Immature natural killer cell (primary cell): ENCODE results near the gene PLEKHH1. TPM values are rescaled to one million over a fixed set of nuclear protein-coding genes. Genes with fewer than 3 reads are reported as not detected.

Experiments
- DNase-seq, 3 donors: peaks; one replicate each; pipeline ENCODE4 v3.0.0; 2022; ENCODE audit warnings: mixed read lengths in 1 of 3
- H3K27ac Mint-ChIP-seq, 6 donors: one replicate each; pipeline ENCODE4 v1.8.0; 2020; ENCODE audit warnings: mixed read lengths in 6 of 6, mild to moderate bottlenecking in 5 of 6, inconsistent platforms in 4 of 6, moderate library complexity in 3 of 6
- H3K27me3 Mint-ChIP-seq, 3 donors: one replicate each; pipeline ENCODE4 v1.8.0; 2020 to 2021; ENCODE audit warnings: low read depth in 3 of 3, mild to moderate bottlenecking in 3 of 3, mixed read lengths in 3 of 3, moderate library complexity in 3 of 3, inconsistent platforms in 1 of 3
- H3K36me3 Mint-ChIP-seq, 3 donors: one replicate each; pipeline ENCODE4 v1.8.0; 2020; ENCODE audit warnings: mixed read lengths in 3 of 3, inconsistent platforms in 2 of 3, mild to moderate bottlenecking in 2 of 3
- H3K4me1 Mint-ChIP-seq, 2 donors: one replicate each; pipeline ENCODE4 v1.8.0; 2020; ENCODE audit warnings: inconsistent platforms in 2 of 2, mild to moderate bottlenecking in 2 of 2, mixed read lengths in 2 of 2, moderate library complexity in 1 of 2
- H3K4me3 Mint-ChIP-seq, 5 donors: one replicate each; pipeline ENCODE4 v1.8.0; 2020; ENCODE audit warnings: mild to moderate bottlenecking in 5 of 5, mixed read lengths in 5 of 5, inconsistent platforms in 3 of 5, moderate library complexity in 3 of 5
- H3K9me3 Mint-ChIP-seq, 6 donors: one replicate each; pipeline ENCODE4 v1.8.0; 2020; ENCODE audit warnings: mild to moderate bottlenecking in 6 of 6, mixed read lengths in 6 of 6, inconsistent platforms in 4 of 6, moderate library complexity in 3 of 6
- polyA plus RNA-seq, 3 donors: library from polyadenylated mRNA; unstranded; fragments of 300-500 nt; fragmentation: Illumina TruSeq; gene quantifications; one replicate each; pipeline ENCODE4 v1.2.3, GENCODE V29; 2021

Gene PLEKHH1
- polyA plus RNA-seq, 3 donors from 2014 or later, result 0.22 TPM; not detected in 2

GRCh38 chr14:67551123-67551522, 18.0 kb downstream of the PLEKHH1 start:
- DNase-seq, result no peak
- Mint-ChIP-seq H3K9me3 (no peaks in the 10 kb centered on the region), H3K36me3 (no peaks in the 10 kb centered on the region), H3K4me1 (no peaks in the 10 kb centered on the region), H3K4me3 (no peak overlapping the region), H3K27me3 (peaks cover under 1 to 7% (median 4%) of the 10 kb centered on the region in 3 donors), H3K27ac (no peak overlapping the region)

GRCh38 chr14:67551940-67552339, 18.9 kb downstream of the PLEKHH1 start:
- H3K9me3 Mint-ChIP-seq, result no peaks in the 10 kb centered on the region
- H3K4me1 Mint-ChIP-seq, result no peaks in the 10 kb centered on the region
- H3K27me3 Mint-ChIP-seq, result peaks cover 0 to 10% (median 4%) of the 10 kb centered on the region in 3 donors
- H3K27ac Mint-ChIP-seq, result no peak overlapping the region
- H3K36me3 Mint-ChIP-seq, result no peaks in the 10 kb centered on the region
- no peak overlapping the region for H3K4me3 Mint-ChIP-seq
- DNase-seq, result no peak

DNA sequence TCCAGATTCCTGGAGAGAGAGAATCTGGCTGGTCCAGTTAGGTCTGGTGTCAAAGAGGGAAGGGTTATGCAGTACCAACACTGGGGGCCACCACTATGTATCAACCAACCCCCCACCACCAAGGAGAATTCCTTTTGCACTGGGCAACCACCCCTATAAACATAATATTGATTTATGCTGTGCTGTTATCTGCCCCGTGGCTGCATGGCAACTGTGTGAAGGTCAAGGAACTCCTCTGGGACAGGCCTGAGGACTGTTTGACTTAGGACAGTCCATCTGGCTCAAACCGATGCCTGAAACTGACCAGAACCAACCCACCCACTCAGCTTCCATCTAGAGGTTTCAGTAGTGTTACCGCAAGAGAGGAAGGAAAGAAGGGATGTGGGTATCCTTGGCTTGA, 20.5 kb downstream of the PLEKHH1 start:
- no peak overlapping the region for H3K27ac Mint-ChIP-seq
- no peak for DNase-seq

DNA sequence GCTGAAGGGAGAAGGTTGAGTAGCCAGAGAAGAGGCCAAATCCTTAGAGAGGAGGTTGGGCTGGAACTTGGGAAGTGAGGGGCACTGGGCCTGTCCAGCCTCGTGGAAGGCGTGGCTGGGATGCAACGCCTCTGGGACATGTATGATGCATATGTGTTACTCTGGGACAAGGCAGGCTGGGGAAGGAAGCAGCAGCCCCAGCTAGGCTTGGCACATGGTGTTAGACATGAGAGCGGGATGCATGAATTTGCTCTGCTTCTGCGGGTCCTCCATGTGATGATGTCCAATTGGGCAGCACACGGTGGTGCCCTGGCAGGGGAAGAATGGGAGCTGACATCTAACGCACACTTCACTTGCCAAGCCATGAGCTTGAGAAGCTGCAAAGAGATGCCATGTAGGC, 21.3 kb downstream of the PLEKHH1 start:
- Mint-ChIP-seq H3K4me3 (no peak overlapping the region), H3K27me3 (peaks cover 0 to 11% (median 3%) of the 10 kb centered on the region in 3 donors), H3K27ac (no peak overlapping the region), H3K9me3 (no peaks in the 10 kb centered on the region), H3K4me1 (no peaks in the 10 kb centered on the region), H3K36me3 (no peaks in the 10 kb centered on the region)
- no peak for DNase-seq

More for the DNA sequence above, 20.5 kb downstream of the PLEKHH1 start:
- Mint-ChIP-seq H3K36me3 (no peaks in the 10 kb centered on the region), H3K4me1 (no peaks in the 10 kb centered on the region), H3K27me3 (peaks cover 0 to 11% (median 3%) of the 10 kb centered on the region in 3 donors), H3K4me3 (no peak overlapping the region), H3K9me3 (no peaks in the 10 kb centered on the region)

- Mint-ChIP-seq H3K4me1 (no peaks in the 10 kb centered on the region), H3K4me3 (no peak overlapping the region), H3K27ac (no peak overlapping the region), H3K9me3 (no peaks in the 10 kb centered on the region), H3K36me3 (no peaks in the 10 kb centered on the region), H3K27me3 (peaks cover 0 to 8% (median 1%) of the 10 kb centered on the region in 3 donors)
- DNase-seq, result no peak
Observed at GRCh38 chr14:67555518-67556090, 22.5 kb downstream of the PLEKHH1 start.

GRCh38 chr14:67556671-67557070, 23.6 kb downstream of the PLEKHH1 start:
- Mint-ChIP-seq H3K36me3 (no peaks in the 10 kb centered on the region), H3K27me3 (peaks cover 0 to 8% (median 1%) of the 10 kb centered on the region in 3 donors), H3K4me1 (no peaks in the 10 kb centered on the region), H3K27ac (no peak overlapping the region), H3K9me3 (no peaks in the 10 kb centered on the region), H3K4me3 (no peak overlapping the region)
- no peak for DNase-seq

DNA sequence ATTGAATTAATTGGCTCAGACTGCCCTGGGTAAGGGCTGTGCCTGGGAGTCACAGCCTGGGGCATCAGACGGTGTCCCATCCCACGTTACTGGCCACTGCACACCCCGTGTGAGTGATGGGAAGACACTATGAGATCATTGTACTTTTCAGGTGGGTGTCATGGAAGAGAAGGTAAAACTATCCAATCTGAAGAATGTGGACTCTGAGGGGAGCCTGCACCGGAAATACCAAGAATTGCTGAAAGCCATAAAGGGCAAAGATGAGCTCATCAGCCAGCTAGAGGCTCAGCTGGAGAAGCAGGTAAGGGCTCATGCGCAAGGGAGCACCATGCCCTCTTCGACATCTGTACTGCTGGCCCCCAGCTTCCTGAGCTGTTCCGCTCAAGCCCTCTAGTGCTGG, 24.0 kb downstream of the PLEKHH1 start:
- Mint-ChIP-seq H3K27me3 (peaks cover 0 to 8% (median 1%) of the 10 kb centered on the region in 3 donors), H3K4me3 (no peak overlapping the region), H3K4me1 (no peaks in the 10 kb centered on the region), H3K36me3 (no peaks in the 10 kb centered on the region), H3K27ac (no peak overlapping the region), H3K9me3 (no peaks in the 10 kb centered on the region)
- DNase-seq, result no peak

GRCh38 chr14:67557656-67558055, 24.6 kb downstream of the PLEKHH1 start:
- Mint-ChIP-seq H3K4me1 (no peaks in the 10 kb centered on the region), H3K9me3 (no peaks in the 10 kb centered on the region), H3K36me3 (no peaks in the 10 kb centered on the region), H3K27me3 (peaks cover 1 to 8% (median 2%) of the 10 kb centered on the region in 3 donors), H3K4me3 (no peak overlapping the region), H3K27ac (no peak overlapping the region)
- DNase-seq, result no peak

GRCh38 chr14:67559639-67560038, 26.5 kb downstream of the PLEKHH1 start:
- Mint-ChIP-seq H3K4me3 (no peak overlapping the region), H3K36me3 (no peaks in the 10 kb centered on the region), H3K27me3 (peaks cover 1 to 4% (median 2%) of the 10 kb centered on the region in 3 donors), H3K4me1 (no peaks in the 10 kb centered on the region), H3K27ac (no peak overlapping the region), H3K9me3 (no peaks in the 10 kb centered on the region)
- no peak for DNase-seq

DNA sequence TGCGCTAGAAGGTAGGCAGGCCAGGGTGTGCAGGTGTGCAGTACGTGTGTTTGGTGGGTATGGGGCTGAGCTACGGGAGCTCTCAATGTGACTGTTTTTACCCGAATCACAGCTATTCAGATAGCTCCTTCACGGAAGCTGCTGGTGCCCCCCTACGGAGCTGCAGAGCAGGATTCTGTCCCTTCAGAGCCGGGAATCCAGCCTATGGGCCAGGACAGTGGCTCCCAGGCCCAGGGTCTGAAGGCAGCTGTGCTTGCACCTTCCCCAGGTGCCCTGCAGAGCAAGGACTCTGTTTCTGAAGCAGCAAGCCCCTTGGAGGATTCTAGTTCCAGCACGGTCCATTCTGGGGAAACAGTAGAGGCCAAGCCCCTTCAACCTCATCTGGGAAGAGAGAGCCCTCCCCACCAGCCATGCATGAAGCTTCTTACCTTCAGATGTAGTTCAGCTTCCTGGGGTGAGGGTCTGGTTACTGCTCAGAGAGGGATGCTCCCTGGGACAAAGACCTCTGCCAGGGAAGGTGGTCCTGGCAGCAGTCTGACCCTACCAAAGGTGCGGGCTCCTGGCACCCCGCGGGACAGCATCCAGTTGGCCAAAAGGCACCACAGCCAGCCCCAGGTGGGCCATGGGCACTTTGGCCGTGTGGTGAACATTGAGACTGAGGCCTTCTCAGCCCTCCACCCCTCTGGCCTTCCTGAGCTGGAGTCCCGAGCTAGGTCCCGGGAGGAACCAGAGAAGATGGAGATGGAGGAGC, 29.1 kb downstream of the PLEKHH1 start:
- Mint-ChIP-seq H3K4me1 (no peaks in the 10 kb centered on the region), H3K4me3 (no peak overlapping the region), H3K9me3 (no peaks in the 10 kb centered on the region), H3K27me3 (peaks cover 0 to 2% (median 1%) of the 10 kb centered on the region in 3 donors), H3K27ac (no peak overlapping the region), H3K36me3 (no peaks in the 10 kb centered on the region)
- no peak for DNase-seq

- no peak overlapping the region for H3K4me3 Mint-ChIP-seq
- no peaks in the 10 kb centered on the region for H3K4me1 Mint-ChIP-seq
- no peak overlapping the region for H3K27ac Mint-ChIP-seq
- no peak for DNase-seq
- H3K36me3 Mint-ChIP-seq, result no peaks in the 10 kb centered on the region
- H3K9me3 Mint-ChIP-seq, result no peaks in the 10 kb centered on the region
- H3K27me3 Mint-ChIP-seq, result peaks cover 1 to 4% (median 3%) of the 10 kb centered on the region in 3 donors
Observed at GRCh38 chr14:67562776-67563150, 29.7 kb downstream of the PLEKHH1 start.

DNA sequence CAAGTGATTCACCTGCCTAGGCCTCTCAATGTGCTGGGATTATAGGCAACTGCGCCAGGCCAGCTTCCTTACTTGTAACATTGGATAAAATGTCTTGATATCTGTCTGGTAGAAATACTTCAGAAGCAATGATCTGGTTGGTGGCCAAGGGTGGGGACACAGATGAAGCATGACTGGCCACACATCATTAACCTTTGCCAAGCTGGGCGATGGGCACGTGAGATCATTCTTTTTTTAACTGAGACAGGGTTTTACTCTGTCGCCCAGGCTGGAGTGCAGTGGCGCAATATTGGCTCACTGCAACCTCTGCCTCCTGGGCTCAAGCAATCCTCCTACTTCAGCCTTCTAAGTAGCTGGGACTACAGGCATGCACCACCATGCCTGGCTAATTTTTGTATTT, 31.1 kb downstream of the PLEKHH1 start:
- Mint-ChIP-seq H3K27ac (no peak overlapping the region), H3K9me3 (no peaks in the 10 kb centered on the region), H3K4me3 (no peak overlapping the region), H3K36me3 (no peaks in the 10 kb centered on the region), H3K4me1 (no peaks in the 10 kb centered on the region), H3K27me3 (peaks cover 2 to 4% (median 3%) of the 10 kb centered on the region in 3 donors)
- no peak for DNase-seq

GRCh38 chr14:67566908-67567307, 33.8 kb downstream of the PLEKHH1 start:
- no peak overlapping the region for H3K27ac Mint-ChIP-seq
- peaks cover 2 to 4% (median 3%) of the 10 kb centered on the region in 3 donors for H3K27me3 Mint-ChIP-seq

GRCh38 chr14:67567654-67568053, 34.6 kb downstream of the PLEKHH1 start:
- H3K4me1 Mint-ChIP-seq, result peaks cover 1 to 11% of the 10 kb centered on the region in 2 donors
- no peaks in the 10 kb centered on the region for H3K36me3 Mint-ChIP-seq
- H3K27me3 Mint-ChIP-seq, result peaks cover 2 to 3% (median 2%) of the 10 kb centered on the region in 3 donors
- no peak overlapping the region for H3K27ac Mint-ChIP-seq
- H3K4me3 Mint-ChIP-seq, result no peak overlapping the region
- H3K9me3 Mint-ChIP-seq, result no peaks in the 10 kb centered on the region
- DNase-seq, result no peak

More at GRCh38 chr14:67566908-67567307, 33.8 kb downstream of the PLEKHH1 start:
- H3K4me1 Mint-ChIP-seq, result peaks cover 1 to 11% of the 10 kb centered on the region in 2 donors
- H3K36me3 Mint-ChIP-seq, result no peaks in the 10 kb centered on the region
- H3K4me3 Mint-ChIP-seq, result no peak overlapping the region
- no peak for DNase-seq
- no peaks in the 10 kb centered on the region for H3K9me3 Mint-ChIP-seq
